NB4 (cell line): ENCODE measurements around the gene BBS2.
A peak's percentile ranks its signal among the peaks of the same experiment; 100 is the strongest.

ENCODE experiments used
- DNase-seq: peaks from one replicate; pipeline ENCODE4 v3.0.0; 2010; ENCODE audit warnings: low read depth
- H3K4me3 ChIP-seq: one replicate; pipeline ENCODE4 v1.5.1; 2011; ENCODE audit warnings: mild to moderate bottlenecking, low read depth, low read length, moderate library complexity
- CTCF ChIP-seq: IDR thresholded peaks from one replicate; pipeline ENCODE4 v1.5.1; 2012; ENCODE audit warnings: low read depth, low read length
- MAX ChIP-seq: IDR thresholded peaks from 2 replicates; pipeline ENCODE4 v1.6.1; 2011; ENCODE audit warnings: low read depth, low read length
- MYC ChIP-seq: IDR thresholded peaks from 2 replicates; pipeline ENCODE4 v1.6.1; 2011; ENCODE audit warnings: low read depth, low read length
- POLR2A ChIP-seq: IDR thresholded peaks from 2 replicates; pipeline ENCODE4 v1.6.1; 2011; ENCODE audit warnings: mild to moderate bottlenecking; ENCODE audit not compliant: insufficient read length; ENCODE audit errors: extremely low read depth

The BBS2 gene

GRCh38 chr16:56558024-56558747 is 38.4 kb upstream of the BBS2 start:
- TF ChIP-seq MAX (no peak), POLR2A (no peak), CTCF (no peak), MYC (no peak)
- no peak for DNase-seq
- no peak overlapping the region for H3K4me3 ChIP-seq

GRCh38 chr16:56554441-56554840 is 34.6 kb upstream of the BBS2 start:
- no peak overlapping the region for H3K4me3 ChIP-seq
- TF ChIP-seq POLR2A, result no peak
- TF ChIP-seq MAX, result no peak
- TF ChIP-seq MYC, result no peak
- no peak for DNase-seq

DNA sequence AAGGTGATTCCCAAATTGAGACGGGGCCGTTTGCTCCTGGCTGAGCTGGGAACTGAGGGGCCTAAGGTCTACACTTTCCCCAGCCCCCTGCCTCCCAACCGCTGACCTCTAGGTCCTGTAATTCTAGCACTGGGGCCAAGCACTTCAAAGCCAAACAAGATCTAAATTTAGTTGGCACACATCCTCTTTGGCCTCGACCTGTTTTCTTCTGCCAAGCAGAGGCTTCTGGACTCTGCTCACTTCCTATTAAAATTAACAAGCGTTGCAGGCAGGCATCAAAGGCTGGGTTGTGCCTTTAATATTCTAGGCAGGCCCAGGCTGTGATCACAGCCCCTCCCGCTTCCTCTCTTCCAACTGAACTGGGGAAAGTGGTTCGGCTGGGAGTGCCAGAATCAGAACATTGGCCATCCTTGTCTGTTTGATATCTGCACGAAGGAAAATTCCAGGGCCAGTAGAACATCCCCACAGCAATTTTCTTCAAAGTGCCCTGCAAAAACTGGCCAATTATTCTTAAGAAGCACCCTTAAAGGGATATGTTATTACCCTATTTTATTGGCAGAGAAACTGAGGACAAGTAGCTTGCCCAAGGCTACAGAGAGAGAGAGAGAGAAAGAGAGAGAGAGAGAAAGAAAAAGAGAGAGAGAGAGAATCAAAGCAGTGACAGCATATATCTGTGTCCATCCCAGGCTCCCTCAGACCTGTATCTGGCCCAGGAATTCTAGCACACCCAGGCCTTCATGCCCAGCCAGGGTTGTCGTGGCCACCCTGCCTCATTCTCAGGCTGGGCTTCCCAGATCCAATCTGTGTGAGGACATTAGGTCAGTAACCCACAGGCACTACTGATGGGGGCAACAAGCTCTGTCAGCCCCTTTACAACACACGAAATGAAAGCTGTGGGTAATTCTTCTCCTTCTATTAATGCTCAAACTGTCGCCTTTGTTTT is 32.2 kb upstream of the BBS2 start:
- TF ChIP-seq CTCF, result no peak
- no peak for TF ChIP-seq MYC
- TF ChIP-seq MAX, result no peak
- TF ChIP-seq POLR2A, result no peak
- peak; percentile 11 for DNase-seq
- H3K4me3 ChIP-seq, result no peak overlapping the region

DNA sequence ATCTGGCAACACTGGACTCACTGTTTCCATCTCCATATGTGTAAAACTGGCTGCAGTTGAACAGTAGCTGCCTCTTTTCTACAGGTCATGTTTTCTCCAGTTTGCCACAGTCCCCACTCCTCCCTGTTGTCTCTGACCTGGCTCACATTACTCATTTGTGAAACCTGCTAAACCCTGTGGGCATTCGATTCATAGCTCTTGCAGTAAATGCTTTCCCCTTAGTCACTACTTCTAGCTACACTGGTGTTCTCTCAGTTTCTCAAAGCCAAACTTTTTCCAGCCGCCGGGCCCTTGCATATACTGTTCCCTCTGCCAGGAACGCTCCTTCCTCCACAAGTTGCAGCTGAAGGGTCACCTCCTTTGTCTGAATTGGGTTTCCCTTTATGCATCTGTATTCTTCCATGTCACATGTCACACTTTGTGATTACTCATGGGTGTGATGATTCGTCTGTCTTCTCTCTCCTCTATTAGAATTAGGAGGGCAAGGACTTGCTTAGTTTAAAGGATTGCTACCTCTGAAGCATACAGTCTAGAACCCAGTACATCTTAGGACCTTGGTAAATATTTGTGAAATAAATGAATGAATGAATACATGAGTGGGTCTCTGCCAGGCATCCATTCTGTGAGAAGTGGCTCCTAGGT is 30.0 kb upstream of the BBS2 start:
- no peak for DNase-seq
- TF ChIP-seq POLR2A (no peak), MYC (no peak), CTCF (no peak), MAX (no peak)
- no peak overlapping the region for H3K4me3 ChIP-seq

- H3K4me3 ChIP-seq, result no peak overlapping the region
- TF ChIP-seq MYC (no peak), MAX (no peak), POLR2A (no peak), CTCF (no peak)
- DNase-seq, result no peak
These were observed 29.3 kb upstream of the BBS2 start for GRCh38 chr16:56549161-56549560.
